ENCODE data around the gene PHLDB3. TPM values are rescaled to one million over a fixed set of nuclear protein-coding genes. Genes with fewer than 3 reads are reported as not detected.

PHLDB3 gene
- total and polyA plus RNA-seq, 2 of the 13 experiments (the other 11 are each of a cell fraction or from before 2014, with no cell fraction given): 11.3 to 14.5 TPM

DNA sequence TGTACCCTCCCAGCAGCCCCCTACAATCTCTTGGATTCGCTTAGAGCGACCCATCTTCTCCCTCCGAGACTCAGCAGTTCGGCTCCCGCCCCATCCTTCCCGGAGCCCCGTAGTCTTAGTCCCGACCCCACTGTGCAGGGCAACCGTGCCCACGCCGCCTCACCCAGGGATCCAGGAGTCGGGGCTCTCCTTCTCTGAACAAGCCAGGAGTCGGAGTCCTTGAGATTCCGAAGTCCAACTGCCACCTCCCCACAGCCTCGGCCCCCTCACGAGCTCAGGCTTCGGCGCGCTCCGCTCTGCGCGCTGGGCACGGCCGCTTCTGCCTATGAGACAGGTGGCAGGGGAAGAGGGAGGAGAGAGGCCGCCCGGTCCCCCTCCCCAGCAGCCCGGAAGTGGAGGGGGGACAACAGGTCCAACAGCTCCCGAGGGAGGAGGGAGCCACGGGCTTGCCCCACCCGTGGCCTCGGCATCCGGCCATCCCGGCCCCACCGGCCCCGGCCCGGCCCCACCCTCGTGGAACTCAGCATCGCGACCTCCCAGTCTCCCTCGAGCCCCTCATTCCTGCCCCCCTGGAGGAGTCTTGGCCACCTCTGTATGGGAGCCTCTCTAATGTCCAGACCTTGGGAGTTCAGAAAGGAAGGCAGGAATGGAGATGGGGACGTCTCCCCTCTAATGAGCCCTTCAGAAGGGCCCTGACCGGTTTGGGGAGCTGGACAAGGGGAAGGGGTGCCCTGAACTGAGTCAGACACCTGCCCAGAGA is at the start of gene PHLDB3 (continued):
- TF ChIP-seq, protein P1, sequence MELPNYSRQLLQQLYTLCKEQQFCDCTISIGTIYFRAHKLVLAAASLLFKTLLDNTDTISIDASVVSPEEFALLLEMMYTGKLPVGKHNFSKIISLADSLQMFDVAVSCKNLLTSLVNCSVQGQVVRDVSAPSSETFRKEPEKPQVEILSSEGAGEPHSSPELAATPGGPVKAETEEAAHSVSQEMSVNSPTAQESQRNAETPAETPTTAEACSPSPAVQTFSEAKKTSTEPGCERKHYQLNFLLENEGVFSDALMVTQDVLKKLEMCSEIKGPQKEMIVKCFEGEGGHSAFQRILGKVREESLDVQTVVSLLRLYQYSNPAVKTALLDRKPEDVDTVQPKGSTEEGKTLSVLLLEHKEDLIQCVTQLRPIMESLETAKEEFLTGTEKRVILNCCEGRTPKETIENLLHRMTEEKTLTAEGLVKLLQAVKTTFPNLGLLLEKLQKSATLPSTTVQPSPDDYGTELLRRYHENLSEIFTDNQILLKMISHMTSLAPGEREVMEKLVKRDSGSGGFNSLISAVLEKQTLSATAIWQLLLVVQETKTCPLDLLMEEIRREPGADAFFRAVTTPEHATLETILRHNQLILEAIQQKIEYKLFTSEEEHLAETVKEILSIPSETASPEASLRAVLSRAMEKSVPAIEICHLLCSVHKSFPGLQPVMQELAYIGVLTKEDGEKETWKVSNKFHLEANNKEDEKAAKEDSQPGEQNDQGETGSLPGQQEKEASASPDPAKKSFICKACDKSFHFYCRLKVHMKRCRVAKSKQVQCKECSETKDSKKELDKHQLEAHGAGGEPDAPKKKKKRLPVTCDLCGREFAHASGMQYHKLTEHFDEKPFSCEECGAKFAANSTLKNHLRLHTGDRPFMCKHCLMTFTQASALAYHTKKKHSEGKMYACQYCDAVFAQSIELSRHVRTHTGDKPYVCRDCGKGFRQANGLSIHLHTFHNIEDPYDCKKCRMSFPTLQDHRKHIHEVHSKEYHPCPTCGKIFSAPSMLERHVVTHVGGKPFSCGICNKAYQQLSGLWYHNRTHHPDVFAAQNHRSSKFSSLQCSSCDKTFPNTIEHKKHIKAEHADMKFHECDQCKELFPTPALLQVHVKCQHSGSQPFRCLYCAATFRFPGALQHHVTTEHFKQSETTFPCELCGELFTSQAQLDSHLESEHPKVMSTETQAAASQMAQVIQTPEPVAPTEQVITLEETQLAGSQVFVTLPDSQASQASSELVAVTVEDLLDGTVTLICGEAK (IDR thresholded peaks at IDR 0.05): no peak
- TF ChIP-seq, protein P1 (CRISPR knock-in tag; IDR thresholded peaks at IDR 0.05): peak; percentile 60; the same call in 1 of the 2 replicates
- TF ChIP-seq ESRRA (CRISPR knock-in tag; IDR thresholded peaks at IDR 0.05; ENCODE audit: low read depth) (0 out of 2 replicates have a peak, but pooled peaks have one; percentile 29), ZNF543 (CRISPR knock-in tag; IDR thresholded peaks at IDR 0.05) (peak; percentile 67; the same call in 1 of the 2 replicates), HNF4G (IDR thresholded peaks at IDR 0.05; ENCODE audit: borderline replicate concordance, low read depth, low read length) (no peak), HNF4G (CRISPR knock-in tag; IDR thresholded peaks at IDR 0.05; ENCODE audit: borderline replicate concordance, low read depth) (peak; percentile 9; the same call in 1 of the 2 replicates), NAIF1 (CRISPR knock-in tag; IDR thresholded peaks at IDR 0.05; ENCODE audit: borderline replicate concordance) (no peak), NR2F6 (IDR thresholded peaks at IDR 0.05) (peak; percentile 45), NR2F6 (CRISPR knock-in tag; IDR thresholded peaks at IDR 0.05) (peak; percentile 3; the same call in 1 of the 2 replicates), SMAD1 (CRISPR knock-in tag; IDR thresholded peaks at IDR 0.05; ENCODE audit: borderline replicate concordance, low read depth) (0 out of 2 replicates have a peak, but pooled peaks have one; percentile 17), ZNF878 (CRISPR knock-in tag; IDR thresholded peaks at IDR 0.05) (0 out of 2 replicates have a peak, but pooled peaks have one; percentile 36), ZNF562 (CRISPR knock-in tag; IDR thresholded peaks at IDR 0.05; ENCODE audit: borderline replicate concordance) (no peak), POLR2A (IDR thresholded peaks at IDR 0.05; ENCODE audit: insufficient read depth in 1 of 2, low read depth in 2 of 2, low read length in 2 of 2) (peak; percentile 30 to 74; a peak in 2 of 4 replicates), NR2F1 (CRISPR knock-in tag; IDR thresholded peaks at IDR 0.05) (peak in 1 of 2 experiments; percentile 50; a peak in 1 of 4 replicates), ZNF782 (CRISPR knock-in tag; IDR thresholded peaks at IDR 0.05; ENCODE audit: borderline replicate concordance) (0 out of 2 replicates have a peak, but pooled peaks have one; percentile 0), ZNF768 (CRISPR knock-in tag; IDR thresholded peaks at IDR 0.05) (peak; percentile 51; the same call in 1 of the 2 replicates), POLR2G (IDR thresholded peaks at IDR 0.05; ENCODE audit: low read depth, low read length) (peak; percentile 62), ZMAT3 (CRISPR knock-in tag; conservative IDR thresholded peaks at IDR 0.05) (peak; percentile 57; the same call in 1 of the 2 replicates), ZNF773 (CRISPR knock-in tag; IDR thresholded peaks at IDR 0.05; ENCODE audit: borderline replicate concordance) (no peak)
- TF ChIP-seq, protein P2, sequence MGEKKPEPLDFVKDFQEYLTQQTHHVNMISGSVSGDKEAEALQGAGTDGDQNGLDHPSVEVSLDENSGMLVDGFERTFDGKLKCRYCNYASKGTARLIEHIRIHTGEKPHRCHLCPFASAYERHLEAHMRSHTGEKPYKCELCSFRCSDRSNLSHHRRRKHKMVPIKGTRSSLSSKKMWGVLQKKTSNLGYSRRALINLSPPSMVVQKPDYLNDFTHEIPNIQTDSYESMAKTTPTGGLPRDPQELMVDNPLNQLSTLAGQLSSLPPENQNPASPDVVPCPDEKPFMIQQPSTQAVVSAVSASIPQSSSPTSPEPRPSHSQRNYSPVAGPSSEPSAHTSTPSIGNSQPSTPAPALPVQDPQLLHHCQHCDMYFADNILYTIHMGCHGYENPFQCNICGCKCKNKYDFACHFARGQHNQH (CRISPR knock-in tag; IDR thresholded peaks at IDR 0.05): peak; percentile 13; the same call in 1 of the 2 replicates
